HG02870 (cell line): Measurements from ENCODE around the gene TAPBP.
A peak's percentile ranks its signal among the peaks of the same experiment; 100 is the strongest.
"Not testable (repeated sequence)": the region's sequence is repeated elsewhere in the genome, so short reads cannot be mapped to it uniquely, and the experiment has no call there.

Experiments used
- ATAC-seq: cut with Tn5 transposase; IDR thresholded peaks from one replicate; pipeline ENCODE4 v1.9.1; 2021; ENCODE audit warnings: mild to moderate bottlenecking, moderate library complexity; ENCODE audit not compliant: unreplicated experiment

Gene TAPBP

DNA sequence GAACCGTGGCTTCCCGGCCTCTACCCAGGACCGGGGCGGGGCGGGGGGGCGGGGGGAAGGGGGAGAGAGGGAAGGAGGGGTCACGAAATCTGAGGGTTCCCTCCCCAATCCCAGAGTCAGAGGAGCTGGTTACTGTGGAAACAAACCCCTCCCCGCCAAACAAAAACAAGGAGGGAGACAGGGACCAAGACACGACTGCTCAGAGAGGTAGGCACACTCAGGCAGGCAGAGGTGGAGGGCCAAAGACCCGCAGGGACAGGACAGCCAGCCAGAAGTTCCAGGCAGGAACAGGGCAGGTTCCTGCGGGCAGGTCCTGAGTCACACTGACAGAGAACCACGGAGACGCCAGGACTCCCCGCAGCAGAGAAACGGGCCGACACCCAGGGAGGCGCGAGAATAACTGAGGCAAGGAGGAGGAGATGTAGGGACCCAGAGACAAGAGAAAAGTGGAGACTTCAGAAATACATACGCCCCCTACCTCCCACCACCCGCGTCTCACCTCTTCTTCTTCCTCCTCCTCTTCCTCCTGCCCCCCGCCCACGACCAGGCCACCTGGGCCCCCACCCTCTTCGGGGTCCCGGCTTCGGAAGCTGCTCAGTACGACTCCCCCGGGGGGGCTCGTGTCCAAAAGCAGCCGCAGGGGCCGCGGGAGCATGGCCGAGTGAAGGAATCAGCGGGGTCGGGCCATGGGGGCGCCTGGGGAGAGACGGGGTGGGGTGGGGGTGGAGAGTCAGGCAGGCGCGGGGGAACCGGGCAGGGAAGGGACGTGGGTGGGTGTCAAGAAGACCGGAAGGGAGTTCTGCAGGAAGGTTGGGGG lies 15.7 kb downstream of the TAPBP start:
- no peak for ATAC-seq

DNA sequence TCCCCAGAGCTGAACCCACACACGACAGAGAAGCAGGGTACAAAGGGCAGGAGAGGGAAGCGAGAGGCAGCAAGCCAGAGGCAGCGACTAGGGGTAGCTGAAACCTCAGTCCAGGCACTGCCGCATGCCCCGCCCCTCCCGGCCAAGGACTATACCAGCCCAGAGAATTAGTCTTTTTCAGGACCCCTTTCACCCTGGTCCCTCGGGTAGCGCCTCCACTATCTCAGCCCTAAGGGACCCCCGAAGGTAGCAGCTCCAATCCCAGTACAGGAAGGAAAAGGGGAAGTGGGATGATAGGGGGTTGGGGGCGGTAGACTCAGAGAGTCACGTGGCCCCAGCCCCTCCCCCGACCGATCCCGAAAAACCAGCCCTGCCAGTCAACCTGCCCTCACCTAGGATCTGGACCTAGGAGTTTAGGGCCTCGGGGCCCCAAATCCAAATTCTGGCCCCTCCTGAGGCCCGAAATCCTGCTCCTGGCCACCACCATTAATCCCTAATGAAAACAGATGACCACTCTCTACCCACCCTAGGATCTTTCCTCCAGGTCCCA lies 16.4 kb downstream of the TAPBP start:
- no peak for ATAC-seq

DNA sequence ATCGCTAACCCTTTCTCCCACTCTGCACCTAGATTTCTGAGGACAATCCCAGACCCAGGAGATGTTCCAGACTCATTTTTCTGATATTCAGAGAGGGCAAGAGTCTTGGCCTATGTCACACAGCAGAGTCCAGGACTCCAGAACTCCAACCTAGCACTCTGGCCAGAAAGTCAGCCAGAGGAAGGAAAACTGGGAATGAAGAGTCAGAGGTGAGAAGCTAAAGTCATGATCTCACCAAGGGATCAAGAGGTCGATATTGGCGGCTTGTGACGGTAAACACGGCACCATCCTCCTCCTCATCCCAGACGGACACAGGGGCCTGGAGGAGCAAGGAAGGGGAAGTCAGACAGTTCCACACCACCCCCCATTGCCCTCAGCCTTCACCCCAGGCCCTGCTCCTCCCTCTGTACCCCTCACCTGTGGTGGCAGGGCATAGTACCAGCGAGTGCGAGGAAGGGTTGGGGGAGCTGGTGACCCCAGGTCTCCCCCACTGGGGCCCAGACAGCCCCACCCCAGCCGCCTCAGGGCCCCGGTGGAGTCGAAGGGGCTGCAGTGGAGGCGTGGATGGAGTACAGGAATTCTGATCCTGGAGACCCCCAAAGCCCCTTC lies 17.0 kb downstream of the TAPBP start:
- ATAC-seq, result no peak

DNA sequence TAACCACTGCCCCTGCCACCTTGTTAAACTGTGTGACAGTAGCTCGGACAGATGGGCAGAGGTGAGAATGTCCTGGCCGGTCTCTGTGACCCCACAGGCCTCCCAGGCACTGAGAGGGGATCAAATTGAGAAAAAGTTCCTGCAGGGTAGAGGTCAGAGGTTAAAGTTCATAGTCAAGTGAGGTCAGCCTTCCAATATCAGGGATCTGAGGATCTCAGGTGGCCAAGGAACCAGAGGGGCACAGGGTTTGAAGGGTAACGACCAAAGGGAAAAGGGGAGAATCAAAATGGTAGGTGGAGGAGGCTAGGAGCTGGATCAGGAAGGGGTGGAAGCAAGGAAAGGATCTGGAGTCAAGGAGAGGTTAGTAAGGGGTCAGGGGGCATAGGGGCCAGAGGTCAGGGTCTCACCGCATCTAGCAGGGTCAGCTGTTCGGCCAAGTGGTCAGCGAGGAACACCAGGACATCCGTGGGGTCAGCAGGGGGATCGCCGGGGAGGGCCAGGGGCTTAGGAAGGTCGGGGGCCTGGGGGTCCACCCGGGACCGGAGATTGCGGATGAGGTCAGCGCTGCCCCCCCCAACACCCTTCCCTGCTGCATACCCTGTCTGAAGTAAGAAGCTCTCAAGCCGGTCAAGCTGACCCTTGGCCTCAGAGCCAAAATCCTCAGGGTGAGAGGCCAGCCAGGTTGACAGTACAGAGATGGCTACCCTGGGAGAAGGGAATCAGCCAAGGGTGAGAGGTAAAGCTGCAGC lies 18.1 kb downstream of the TAPBP start:
- ATAC-seq, result no peak

DNA sequence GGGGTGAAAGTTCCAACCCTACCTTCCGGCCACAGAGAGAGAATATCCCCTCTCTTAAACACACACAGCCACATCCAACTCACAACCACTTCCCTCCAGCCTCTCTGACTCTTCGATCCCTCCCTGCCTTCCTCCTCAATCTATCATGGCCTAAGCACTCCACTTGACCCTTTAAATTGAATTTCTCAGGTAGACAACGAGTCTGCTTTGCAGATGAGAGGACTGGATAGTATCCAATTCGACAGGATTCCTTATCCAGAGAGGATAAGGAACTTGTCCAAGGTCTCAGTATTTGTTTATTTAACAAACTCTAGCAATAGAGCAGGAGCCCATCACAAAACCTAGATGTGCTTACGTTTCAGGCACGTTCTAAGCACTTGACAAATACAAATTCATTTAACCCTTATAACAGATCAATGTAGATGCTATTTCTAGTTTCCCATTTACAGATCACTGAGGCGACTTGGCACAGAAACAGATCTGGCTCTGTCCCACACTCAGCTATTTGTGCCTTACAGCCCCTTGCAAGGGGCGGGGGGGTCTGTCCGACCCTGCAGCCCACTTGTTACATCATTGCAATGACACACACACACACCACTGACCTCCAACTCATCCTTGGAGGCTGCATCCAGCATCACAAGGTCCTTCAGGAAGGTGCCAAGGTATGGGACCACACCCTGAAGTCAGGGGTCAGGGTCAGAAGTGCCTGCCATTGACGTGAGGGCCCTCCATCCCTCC lies 19.6 kb downstream of the TAPBP start:
- ATAC-seq, result no peak

DNA sequence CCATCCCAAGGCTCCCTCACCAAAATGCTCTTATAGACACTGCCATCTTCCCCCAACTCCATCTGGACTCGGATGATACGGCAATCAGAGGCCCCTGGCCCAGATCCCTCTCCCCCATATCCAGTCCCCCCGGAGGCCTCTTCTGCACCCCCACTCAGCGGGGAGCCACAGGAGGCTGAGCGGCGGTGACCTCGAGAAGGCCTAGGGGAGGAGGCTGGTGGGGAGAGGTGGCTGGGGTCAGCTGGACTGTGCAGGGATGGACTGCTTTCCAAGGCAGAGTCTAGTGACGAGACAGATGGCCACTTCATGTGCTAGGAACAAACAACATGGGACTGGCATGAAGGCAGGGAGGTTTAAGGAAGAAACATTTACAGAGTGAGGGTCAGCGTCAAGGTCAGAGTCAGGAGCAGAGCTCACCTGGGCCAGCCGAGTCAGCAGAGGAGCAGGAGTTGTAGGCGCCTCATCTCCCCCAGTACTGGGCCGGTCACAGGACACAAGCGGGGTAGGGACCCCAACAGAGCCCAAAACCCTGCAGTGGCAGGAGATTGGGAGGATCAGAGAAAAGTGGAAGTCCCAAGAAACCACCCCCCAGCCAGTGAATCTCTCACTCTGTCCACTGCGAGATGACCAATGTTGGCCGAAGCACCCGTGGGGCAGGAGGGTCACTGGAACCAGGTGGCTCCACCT lies 20.7 kb downstream of the TAPBP start:
- ATAC-seq, result no peak

DNA sequence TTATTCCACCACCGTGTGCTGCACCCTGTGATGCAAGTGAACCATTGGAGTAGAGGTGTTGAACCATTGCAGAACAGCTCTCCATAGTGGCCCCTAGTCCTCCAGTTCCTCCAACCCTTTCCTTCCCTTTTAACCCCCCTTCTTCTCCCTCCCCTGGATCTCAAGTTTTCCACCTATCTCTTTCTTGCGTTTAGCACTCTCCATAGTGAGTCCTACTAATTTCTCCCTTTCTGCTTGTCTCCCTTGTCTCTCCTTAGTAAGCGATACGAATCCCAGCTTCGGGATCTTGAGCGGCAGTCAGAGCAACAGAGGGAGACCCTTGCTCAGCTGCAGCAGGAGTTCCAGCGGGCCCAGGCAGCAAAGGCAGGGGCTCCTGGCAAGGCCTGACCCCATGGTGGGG lies 23.4 kb downstream of the TAPBP start:
- ATAC-seq, result no peak

DNA sequence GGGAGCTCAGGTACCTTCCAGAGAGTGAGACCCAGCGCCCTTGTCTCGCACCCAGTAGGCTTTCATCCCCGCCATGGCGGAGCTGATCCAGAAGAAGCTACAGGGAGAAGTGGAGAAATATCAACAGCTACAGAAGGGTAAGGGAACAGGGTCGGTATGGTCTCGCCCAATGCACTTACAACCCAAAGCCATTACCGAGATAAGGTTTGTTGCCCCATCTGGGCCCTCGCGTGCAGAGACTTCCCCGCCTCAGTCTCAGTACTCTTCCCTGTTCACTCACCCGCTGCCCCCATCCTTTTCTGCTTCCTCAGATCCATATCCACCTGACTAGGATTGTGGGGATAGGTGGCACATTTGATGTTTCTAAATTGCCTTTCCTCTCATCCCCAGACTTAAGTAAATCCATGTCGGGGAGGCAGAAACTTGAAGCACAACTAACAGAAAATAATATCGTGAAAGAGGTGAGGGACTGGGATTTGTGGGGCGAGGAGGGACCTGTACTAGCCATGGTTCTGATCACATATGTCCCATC lies 24.0 kb downstream of the TAPBP start:
- peak; percentile 18 for ATAC-seq

DNA sequence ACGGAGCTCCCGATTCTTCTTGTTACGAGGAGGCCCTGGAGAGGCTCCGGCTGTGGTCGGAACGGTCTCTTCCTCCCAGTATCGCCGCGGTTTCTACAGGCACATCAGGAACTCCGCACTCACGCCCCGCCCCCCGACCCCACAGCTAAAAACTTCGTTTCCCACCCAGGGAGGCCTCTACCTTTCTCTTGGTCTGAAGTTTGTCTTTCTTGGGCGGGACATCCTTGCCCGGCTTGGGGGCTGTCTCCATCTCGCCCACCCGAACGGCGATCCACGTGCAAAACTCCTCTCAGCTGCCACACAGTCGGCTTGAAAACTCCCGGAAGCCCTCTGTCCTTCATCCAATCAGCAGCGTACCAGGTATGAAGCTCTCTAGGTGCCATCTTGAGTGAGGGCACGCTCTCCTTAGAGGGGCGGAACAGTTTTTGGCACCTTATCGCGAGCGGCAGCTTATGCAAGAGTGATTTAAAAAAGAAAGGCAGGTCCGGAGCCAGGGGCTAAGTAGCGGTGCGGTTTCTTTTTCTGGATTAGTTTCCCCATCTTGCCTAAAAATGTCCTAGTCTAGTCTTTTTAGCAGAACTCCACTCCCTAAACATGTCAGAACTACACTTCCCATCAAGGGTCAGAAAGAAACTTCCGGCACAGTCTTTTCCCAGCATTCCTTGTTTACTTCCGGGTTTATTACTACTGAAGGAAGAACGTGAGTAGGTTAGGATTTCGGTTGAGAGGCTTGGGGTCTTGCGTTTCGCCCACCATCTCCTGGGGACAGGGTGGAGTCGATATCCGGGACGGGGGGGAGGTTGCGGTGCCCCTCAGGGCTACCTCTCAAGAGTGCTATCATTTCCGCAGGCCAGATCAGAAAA lies 24.7 kb downstream of the TAPBP start, which contains the start of the genes PFDN6 and WDR46:
Gene PFDN6, plus strand, starts transcription at position 681 of the 863 bp plus-strand sequence. CDS start 256 bp downstream, outside the sequence.
Gene WDR46, minus strand, starts transcription at position 319 of the 863 bp plus-strand sequence. Its CDS starts 69 bp downstream, at position 250.
- peak; percentile 78 for ATAC-seq

DNA sequence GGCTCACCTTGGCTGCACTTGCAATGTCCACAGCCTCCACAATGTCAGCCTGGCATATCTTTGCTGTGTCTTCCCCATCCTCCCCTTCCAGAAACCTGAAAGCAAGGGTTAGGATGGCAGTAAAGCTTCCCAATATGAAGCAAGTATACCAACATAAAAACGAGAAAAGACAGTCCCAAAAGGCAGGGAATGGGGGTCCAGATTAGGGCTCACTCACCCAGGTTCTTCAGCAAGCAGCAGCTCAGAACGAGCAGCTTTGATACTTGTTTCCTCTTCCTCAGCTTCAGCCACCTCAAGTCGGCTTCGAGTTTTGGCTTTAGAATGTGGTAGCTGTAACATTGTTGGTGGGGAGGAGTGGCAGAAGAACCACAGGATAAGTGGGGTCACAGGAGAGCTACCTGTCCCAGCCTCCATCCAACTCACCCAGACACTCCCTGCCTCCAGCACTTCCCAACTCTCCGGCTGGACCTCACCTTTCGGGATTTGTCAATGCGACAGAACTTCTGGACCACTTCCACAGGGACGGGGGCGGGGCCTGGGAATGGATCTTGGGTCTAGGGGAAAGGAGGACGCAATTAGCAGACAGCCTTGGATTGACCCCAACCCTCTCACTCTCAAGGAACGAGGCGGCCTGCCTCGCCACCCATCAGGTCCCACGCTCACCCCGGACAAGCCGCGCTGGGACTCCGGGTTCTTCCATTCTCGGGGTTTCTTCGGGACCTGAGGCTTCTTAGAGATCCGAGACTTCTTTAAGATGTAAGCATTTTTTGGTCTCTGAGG lies 25.5 kb downstream of the TAPBP start:
- no peak for ATAC-seq

DNA sequence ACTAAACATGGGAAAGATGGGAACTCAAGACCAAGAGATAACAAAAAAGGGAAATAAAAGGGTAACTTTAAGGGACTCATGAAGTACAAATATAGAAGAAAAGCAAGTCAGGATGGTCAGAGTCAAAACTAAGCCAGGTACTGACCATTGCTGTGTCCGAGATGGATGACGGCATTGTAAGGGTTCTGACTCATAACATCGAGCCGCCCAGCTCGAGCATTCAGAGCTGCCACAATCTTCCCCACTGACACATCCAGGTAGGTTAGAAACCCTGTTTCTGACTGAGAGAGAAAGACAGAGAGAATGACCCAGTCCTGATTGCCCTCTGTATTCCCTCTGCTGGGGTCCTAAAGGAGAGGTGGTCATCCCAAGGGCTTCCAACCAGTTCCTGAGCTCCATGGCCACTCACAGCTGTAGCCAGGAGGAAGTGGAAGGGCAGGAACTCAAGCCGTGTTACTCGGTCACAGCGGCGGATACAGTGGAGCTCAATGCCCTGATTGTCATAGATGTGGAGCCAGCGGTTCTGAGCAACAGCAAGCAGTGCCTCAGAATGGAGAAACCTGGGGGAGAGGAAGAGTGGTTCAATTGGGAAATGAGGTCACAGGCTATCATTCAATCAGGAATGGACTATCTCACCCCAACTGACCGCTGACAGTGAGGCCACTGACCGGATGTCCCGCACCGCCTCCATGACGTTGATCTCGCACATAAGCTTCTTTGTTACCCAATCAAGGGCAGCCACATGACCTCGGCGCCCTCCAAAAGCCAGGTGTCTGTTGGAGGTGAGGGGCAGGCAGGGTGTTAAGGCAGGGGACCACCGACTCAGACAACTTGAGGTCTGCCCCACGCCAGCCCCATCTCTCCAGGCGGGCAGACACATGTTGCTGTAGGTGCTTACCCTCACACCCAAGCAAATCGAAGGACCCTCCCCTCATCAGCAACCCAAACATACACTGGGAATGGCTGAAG lies 26.6 kb downstream of the TAPBP start:
- ATAC-seq, result no peak

DNA sequence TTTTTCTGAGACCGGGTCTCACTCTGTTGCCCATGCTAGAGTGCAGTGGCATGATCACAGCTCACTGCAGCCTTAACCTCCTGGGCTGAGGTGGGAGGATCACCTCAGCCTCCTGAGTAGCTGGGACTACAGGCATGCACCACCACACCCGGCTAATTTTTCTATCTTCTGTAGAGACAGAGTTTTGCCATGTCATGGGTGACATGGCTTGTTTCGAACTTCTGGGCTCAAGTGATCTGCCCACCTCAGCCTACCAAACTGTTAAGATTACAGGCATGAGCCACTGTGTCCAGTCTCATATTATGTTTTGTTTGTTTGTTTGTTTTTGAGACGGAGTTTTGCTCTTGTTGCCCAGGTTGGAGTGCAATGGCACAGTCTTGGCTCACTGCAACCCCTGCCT lies 28.7 kb downstream of the TAPBP start:
- ATAC-seq, result not testable (repeated sequence)

DNA sequence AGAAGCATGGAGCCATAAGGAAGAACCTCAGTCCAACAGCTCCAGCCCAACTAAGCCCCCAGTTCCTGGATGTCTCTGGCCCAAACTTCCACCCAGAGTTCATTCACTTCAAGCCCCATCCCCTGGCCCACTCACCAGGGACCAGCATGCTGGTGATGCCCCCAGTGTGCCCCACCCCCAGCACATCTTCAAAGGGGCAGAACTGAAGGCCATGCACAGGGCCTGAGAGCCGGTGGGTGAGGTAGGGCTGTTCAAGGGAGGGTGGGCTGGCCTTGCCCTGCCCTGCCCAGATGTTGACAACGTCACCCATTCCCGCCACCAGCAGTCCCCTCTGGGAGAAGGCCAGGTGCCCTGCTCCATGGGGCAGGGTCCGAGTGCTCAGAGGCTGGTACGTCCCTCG lies 33.3 kb downstream of the TAPBP start:
- ATAC-seq, result no peak

DNA sequence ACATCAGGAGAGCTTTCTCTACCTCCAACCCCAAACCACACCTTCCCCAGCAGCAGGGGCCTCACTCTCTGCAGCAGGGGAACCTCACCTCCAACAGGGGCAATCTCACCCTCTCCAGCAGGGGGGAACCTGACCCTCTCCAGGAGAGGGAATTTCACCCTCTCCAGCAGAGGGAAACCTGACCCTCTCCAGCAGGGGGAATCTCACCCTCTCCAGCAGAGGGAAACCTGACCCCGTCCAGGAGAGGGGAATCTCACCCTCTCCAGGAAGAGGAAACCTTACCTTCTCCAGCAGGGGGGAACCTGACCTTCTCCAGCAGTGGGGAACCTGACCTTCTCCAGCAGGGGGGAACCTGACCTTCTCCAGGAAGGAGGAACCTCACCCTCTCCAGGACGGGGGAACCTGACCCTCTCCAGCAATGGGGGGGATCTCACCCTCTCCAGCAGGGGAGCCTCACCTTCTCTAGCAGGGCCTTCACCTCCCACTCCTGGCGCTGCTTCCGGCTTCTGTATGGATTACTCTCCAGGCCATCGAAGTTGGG lies 33.8 kb downstream of the TAPBP start:
- no peak for ATAC-seq

DNA sequence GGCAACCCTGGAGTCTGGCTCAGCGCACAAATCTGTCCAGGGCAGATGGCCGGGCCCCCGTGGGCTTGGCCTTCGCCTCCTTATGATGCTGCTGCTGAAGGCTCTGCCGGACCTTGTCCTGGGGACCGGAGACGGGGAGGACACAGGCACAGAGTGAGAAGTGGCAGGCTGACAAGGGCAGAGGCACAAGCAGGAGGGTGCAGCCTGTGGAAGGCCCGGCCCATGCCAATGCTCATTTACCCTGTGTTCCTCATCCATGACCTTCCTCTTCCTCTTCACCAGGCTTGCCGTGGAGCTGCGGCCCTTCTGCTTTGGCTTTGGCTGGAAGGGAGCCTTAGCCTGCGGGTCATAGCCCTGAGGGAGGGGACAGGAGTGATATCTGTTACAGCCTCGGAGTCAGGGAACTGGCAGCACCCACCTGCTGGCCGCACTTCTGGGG lies 34.6 kb downstream of the TAPBP start:
- ATAC-seq, result no peak

DNA sequence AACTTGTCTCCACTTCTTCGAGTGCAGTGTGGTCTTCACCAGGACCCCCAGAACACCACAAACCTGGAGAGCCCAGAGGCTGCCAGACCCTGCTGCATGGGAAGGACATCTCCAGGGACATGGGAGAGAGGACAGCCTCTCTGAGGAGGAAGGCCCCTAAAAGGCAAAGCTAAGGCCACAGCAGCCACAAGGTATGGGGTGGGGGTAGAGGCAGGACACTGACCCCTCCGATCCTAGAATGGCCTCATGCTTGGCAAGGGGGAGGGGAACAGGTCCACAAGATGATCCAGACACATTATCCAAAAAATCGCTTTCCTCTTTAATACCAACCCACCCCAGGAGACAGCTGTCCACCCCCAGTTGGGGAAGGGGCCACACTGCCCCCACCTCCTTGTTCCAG lies 35.1 kb downstream of the TAPBP start:
- no peak for ATAC-seq

DNA sequence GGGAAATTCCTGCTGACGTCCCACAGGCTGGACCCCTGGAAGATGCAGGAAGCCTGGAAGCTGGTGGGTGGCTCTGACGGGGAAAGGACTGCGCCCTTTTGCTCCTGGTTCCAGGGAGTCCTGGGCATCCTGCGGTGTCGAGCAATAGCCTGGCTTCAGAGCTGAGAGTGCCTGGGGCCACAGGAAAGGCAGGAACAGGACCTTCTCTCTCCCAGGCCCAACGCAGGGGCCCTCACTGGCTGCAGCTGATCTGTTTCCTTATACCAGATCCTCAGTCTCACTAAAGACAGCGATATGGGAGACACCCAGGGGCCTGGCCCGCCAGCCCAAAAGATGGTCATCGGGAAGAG lies 35.5 kb downstream of the TAPBP start:
- ATAC-seq, result no peak
